ENCODE results near the gene CTNNBIP1. TPM values are rescaled to one million over a fixed set of nuclear protein-coding genes. Genes with fewer than 3 reads are reported as not detected.

Gene CTNNBIP1
- polyA plus RNA-seq, 1 donor (not counting 4 experiments of a cell fraction or from before 2014, with no cell fraction given) = 92.3 TPM

- DNase-seq (ENCODE audit: low read depth, low spot score) = no peak
- Histone ChIP-seq H3K4me3 (ENCODE audit: control insufficient read depth in 2 of 3, extremely low read depth in 1 of 3, insufficient read depth in 2 of 3, low read depth in 1 of 3, low read length in 3 of 3) (no peak overlapping the region), H3K79me2 (ENCODE audit: control insufficient read depth, insufficient read depth, low read length) (peaks cover 56% of the 10 kb centered on the region), H3K27ac (ENCODE audit: control insufficient read depth, insufficient read depth, low read length) (no peak overlapping the region), H3K9me3 (ENCODE audit: control insufficient read depth, low read depth, low read length) (no peaks in the 10 kb centered on the region), H3K36me3 (ENCODE audit: control insufficient read depth in 2 of 2, extremely low read depth in 1 of 2, insufficient read depth in 2 of 2, low read length in 2 of 2) (no peaks in the 10 kb centered on the region), H4K20me1 (ENCODE audit: control insufficient read depth, extremely low read depth, insufficient read depth, low read length) (no peaks in the 10 kb centered on the region), H3K27me3 (ENCODE audit: control insufficient read depth, extremely low read depth, insufficient read depth, low read length) (no peaks in the 10 kb centered on the region), H3K4me1 (ENCODE audit: control insufficient read depth, extremely low read depth, insufficient read depth, low read length) (peaks cover 61% of the 10 kb centered on the region), H3K4me2 (ENCODE audit: control insufficient read depth, extremely low read depth, insufficient read depth, low read depth, low read length) (no peak overlapping the region), H3K9me1 (ENCODE audit: control insufficient read depth, extremely low read depth, insufficient read depth, low read length) (no peaks in the 10 kb centered on the region), H2AFZ (ENCODE audit: control insufficient read depth, low read length) (no peak overlapping the region), H3K9ac (ENCODE audit: control insufficient read depth, extremely low read depth, insufficient read depth, low read length) (no peak overlapping the region)
- no peak for FAIRE-seq
- TF ChIP-seq, protein P1, sequence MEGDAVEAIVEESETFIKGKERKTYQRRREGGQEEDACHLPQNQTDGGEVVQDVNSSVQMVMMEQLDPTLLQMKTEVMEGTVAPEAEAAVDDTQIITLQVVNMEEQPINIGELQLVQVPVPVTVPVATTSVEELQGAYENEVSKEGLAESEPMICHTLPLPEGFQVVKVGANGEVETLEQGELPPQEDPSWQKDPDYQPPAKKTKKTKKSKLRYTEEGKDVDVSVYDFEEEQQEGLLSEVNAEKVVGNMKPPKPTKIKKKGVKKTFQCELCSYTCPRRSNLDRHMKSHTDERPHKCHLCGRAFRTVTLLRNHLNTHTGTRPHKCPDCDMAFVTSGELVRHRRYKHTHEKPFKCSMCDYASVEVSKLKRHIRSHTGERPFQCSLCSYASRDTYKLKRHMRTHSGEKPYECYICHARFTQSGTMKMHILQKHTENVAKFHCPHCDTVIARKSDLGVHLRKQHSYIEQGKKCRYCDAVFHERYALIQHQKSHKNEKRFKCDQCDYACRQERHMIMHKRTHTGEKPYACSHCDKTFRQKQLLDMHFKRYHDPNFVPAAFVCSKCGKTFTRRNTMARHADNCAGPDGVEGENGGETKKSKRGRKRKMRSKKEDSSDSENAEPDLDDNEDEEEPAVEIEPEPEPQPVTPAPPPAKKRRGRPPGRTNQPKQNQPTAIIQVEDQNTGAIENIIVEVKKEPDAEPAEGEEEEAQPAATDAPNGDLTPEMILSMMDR (optimal IDR thresholded peaks at IDR 0.05 in 1 of 3, IDR thresholded peaks at IDR 0.05 in 1 of 3, conservative IDR thresholded peaks at IDR 0.05 in 1 of 3; ENCODE audit: extremely low read depth in 1 of 3, insufficient read depth in 2 of 3, low read length in 3 of 3) = no peak
- TF ChIP-seq EZH2 (IDR thresholded peaks at IDR 0.05; ENCODE audit: low read length) = no peak
- dilution Hi-C loops (cut with MboI; ENCODE audit: extremely low pct_ligation_motif_present, low sequenced_read_pairs) = no loop called here
Observed at GRCh38 chr1:9903801-9904527, 6.1 kb downstream of the CTNNBIP1 start.

GRCh38 chr1:9902060-9902452, 8.0 kb downstream of the CTNNBIP1 start:
- Histone ChIP-seq H3K9me1 (ENCODE audit: control insufficient read depth, extremely low read depth, insufficient read depth, low read length) (no peaks in the 10 kb centered on the region), H3K36me3 (ENCODE audit: control insufficient read depth in 2 of 2, extremely low read depth in 1 of 2, insufficient read depth in 2 of 2, low read length in 2 of 2) (no peaks in the 10 kb centered on the region), H4K20me1 (ENCODE audit: control insufficient read depth, extremely low read depth, insufficient read depth, low read length) (no peaks in the 10 kb centered on the region), H3K27me3 (ENCODE audit: control insufficient read depth, extremely low read depth, insufficient read depth, low read length) (no peaks in the 10 kb centered on the region), H3K4me2 (ENCODE audit: control insufficient read depth, extremely low read depth, insufficient read depth, low read depth, low read length) (peak overlapping the region; percentile 38), H3K9ac (ENCODE audit: control insufficient read depth, extremely low read depth, insufficient read depth, low read length) (no peak overlapping the region), H2AFZ (ENCODE audit: control insufficient read depth, low read length) (no peak overlapping the region), H3K9me3 (ENCODE audit: control insufficient read depth, low read depth, low read length) (no peaks in the 10 kb centered on the region), H3K27ac (ENCODE audit: control insufficient read depth, insufficient read depth, low read length) (no peak overlapping the region), H3K4me3 (ENCODE audit: control insufficient read depth in 2 of 3, extremely low read depth in 1 of 3, insufficient read depth in 2 of 3, low read depth in 1 of 3, low read length in 3 of 3) (peak overlapping the region in 1 of 3 experiments; percentile 27), H3K4me1 (ENCODE audit: control insufficient read depth, extremely low read depth, insufficient read depth, low read length) (peaks cover 52% of the 10 kb centered on the region), H3K79me2 (ENCODE audit: control insufficient read depth, insufficient read depth, low read length) (peaks cover 53% of the 10 kb centered on the region)
- DNase-seq (ENCODE audit: low read depth, low spot score) (no peak), FAIRE-seq (peak; percentile 76)
- TF ChIP-seq, protein P1 (optimal IDR thresholded peaks at IDR 0.05 in 1 of 3, IDR thresholded peaks at IDR 0.05 in 1 of 3, conservative IDR thresholded peaks at IDR 0.05 in 1 of 3; ENCODE audit: extremely low read depth in 1 of 3, insufficient read depth in 2 of 3, low read length in 3 of 3) = no peak
- TF ChIP-seq EZH2 (IDR thresholded peaks at IDR 0.05; ENCODE audit: low read length) = no peak
- dilution Hi-C loops (cut with MboI; ENCODE audit: extremely low pct_ligation_motif_present, low sequenced_read_pairs) = no loop called here

Data from keratinocyte (primary cell).